Endodermal cell (in vitro differentiated cells): Measurements from ENCODE around the gene DPP6. TPM values are rescaled to one million over a fixed set of nuclear protein-coding genes. Genes with fewer than 3 reads are reported as not detected.

Source experiments
- DNase-seq: peaks from one replicate; pipeline ENCODE4 v3.0.0-alpha.2; 2017
- H3K27ac ChIP-seq: 2 replicates; pipeline ENCODE4 v1.5.1; 2013; ENCODE audit warnings: mild to moderate bottlenecking, low read depth, low read length, moderate library complexity
- H3K27me3 ChIP-seq: 2 replicates; pipeline ENCODE4 v1.6.1; 2013; ENCODE audit warnings: mild to moderate bottlenecking, low read length, moderate library complexity; ENCODE audit not compliant: insufficient read depth, control insufficient read depth, poor library complexity, severe bottlenecking
- H3K36me3 ChIP-seq: 2 replicates; pipeline ENCODE4 v1.7.0; 2013; ENCODE audit warnings: mild to moderate bottlenecking, low read length, moderate library complexity; ENCODE audit not compliant: control insufficient read depth, insufficient read depth
- H3K4me1 ChIP-seq: one replicate; pipeline ENCODE4 v1.7.0; 2013; ENCODE audit warnings: low read length; ENCODE audit not compliant: control insufficient read depth, insufficient read depth
- H3K4me3 ChIP-seq: 2 replicates; pipeline ENCODE4 v1.5.1; 2013; ENCODE audit warnings: mild to moderate bottlenecking, low read length, moderate library complexity
- H3K9ac ChIP-seq: 2 replicates; pipeline ENCODE4 v1.6.1; 2013; ENCODE audit warnings: mild to moderate bottlenecking, low read length, moderate library complexity; ENCODE audit not compliant: poor library complexity, severe bottlenecking; ENCODE audit errors: extremely low read depth
- H3K9me3 ChIP-seq: 2 replicates; pipeline ENCODE4 v1.6.1; 2013; ENCODE audit warnings: mild to moderate bottlenecking, low read length, moderate library complexity; ENCODE audit not compliant: control insufficient read depth
- H3K27ac Mint-ChIP-seq: 2 replicates; pipeline ENCODE4 v1.8.0; 2020; ENCODE audit warnings: mixed read lengths
- H3K27me3 Mint-ChIP-seq: 2 replicates; pipeline ENCODE4 v1.8.0; 2021; ENCODE audit warnings: mild to moderate bottlenecking, mixed read lengths; ENCODE audit not compliant: insufficient read depth
- H3K36me3 Mint-ChIP-seq: 2 replicates; pipeline ENCODE4 v1.8.0; 2020; ENCODE audit warnings: low read depth, mixed read lengths
- H3K4me1 Mint-ChIP-seq: 2 replicates; pipeline ENCODE4 v1.8.0; 2020; ENCODE audit warnings: mixed read lengths
- H3K4me3 Mint-ChIP-seq: 2 replicates; pipeline ENCODE4 v1.8.0; 2020; ENCODE audit warnings: mild to moderate bottlenecking, moderate library complexity, mixed read lengths
- H3K9me3 Mint-ChIP-seq: 2 replicates; pipeline ENCODE4 v1.8.0; 2020; ENCODE audit warnings: mild to moderate bottlenecking, mixed read lengths
- WGBS, 2 experiments: methylation state at CpG; one replicate each; pipeline versions ENCODE4 v1.1.5 to v1.1.7; 2013; ENCODE audit warnings: missing lambda C conversion rate in 2 of 2, mixed read lengths in 1 of 2; ENCODE audit not compliant: insufficient coverage in 1 of 2, insufficient read length in 1 of 2; 5-methylcytosine and 5-hydroxymethylcytosine counted together
- total RNA-seq, 2 donors: library from RNA; stranded (reverse); fragmentation: NEBNext Ultra II Directional in 1 of 2; extraction: Animal tissue kit (Norgen Biotek cat#: 25700) in 1 of 2; gene quantifications; 2 replicates in 1 of 2; 3 replicates in 1 of 2; pipeline ENCODE4 v1.2.1, GENCODE V29; 2021
- TF ChIP-seq, protein P1 (sequence below): fragments of 200-600 bp; sonication (generic); conservative IDR thresholded peaks from 2 replicates; pipeline ENCODE4 v1.5.0; 2021; ENCODE audit warnings: antibody characterized with exemption, mild to moderate bottlenecking

DPP6 gene
- total RNA-seq, 2 donors from 2014 or later, result 1.7 to 3.0 TPM

DNA sequence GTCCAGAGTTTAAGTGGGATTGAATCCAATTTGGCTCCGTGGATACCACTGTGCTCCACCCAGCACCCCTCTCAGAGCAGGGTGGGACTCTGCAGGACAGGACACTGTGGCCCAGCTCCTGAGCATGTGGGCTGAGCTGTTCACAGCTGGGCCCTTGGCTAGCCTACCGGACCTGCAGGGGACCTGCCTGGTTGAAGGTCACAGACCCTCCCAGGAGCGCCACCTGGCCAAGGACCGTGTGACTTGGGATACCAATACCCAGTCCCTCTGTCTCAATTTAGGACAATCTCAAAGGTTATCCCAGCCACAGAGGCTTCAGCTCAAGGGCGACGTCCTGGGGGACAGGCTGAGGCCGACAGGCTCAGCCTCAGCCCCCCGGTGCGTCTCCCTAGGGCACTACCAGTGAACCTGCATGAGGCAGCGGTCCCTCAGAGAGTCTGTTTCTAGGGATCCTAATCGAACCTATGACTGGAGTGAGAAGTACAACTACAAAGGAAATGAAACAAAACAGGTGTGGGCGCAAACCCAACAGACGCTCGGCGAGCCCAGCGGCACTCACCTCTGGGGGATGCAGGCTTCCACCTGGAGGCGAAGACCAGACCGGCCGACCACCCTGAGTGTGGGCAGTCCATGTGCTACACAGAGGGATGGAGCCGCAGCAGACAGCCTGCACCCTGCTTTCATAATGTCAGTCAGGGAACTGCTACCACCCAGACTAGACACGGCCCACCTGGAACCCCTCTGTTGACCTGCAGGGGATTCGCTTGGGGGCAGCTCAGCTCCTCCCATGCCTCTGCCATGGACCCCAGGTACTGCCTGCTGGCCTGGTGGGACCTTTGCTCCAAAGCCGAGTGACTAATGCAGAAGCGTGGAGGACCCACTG lies 847.0 kb downstream of the DPP6 start:
- Mint-ChIP-seq H3K36me3 (no peaks in the 10 kb centered on the region), H3K9me3 (peaks cover 1% of the 10 kb centered on the region), H3K4me1 (peaks cover 13% of the 10 kb centered on the region), H3K27ac (no peak overlapping the region), H3K4me3 (no peak overlapping the region), H3K27me3 (no peaks in the 10 kb centered on the region)
- WGBS, 2 experiments, result 94 to 96% methylated on average over 19 to 24 of the region's 24 CpGs
- peaks cover 5% of the 10 kb centered on the region for H3K4me1 ChIP-seq
- DNase-seq, result no peak
- no peak overlapping the region for H3K9ac ChIP-seq
- TF ChIP-seq, protein P1, sequence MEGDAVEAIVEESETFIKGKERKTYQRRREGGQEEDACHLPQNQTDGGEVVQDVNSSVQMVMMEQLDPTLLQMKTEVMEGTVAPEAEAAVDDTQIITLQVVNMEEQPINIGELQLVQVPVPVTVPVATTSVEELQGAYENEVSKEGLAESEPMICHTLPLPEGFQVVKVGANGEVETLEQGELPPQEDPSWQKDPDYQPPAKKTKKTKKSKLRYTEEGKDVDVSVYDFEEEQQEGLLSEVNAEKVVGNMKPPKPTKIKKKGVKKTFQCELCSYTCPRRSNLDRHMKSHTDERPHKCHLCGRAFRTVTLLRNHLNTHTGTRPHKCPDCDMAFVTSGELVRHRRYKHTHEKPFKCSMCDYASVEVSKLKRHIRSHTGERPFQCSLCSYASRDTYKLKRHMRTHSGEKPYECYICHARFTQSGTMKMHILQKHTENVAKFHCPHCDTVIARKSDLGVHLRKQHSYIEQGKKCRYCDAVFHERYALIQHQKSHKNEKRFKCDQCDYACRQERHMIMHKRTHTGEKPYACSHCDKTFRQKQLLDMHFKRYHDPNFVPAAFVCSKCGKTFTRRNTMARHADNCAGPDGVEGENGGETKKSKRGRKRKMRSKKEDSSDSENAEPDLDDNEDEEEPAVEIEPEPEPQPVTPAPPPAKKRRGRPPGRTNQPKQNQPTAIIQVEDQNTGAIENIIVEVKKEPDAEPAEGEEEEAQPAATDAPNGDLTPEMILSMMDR, result no peak
- H3K4me3 ChIP-seq, result no peak overlapping the region
- no peaks in the 10 kb centered on the region for H3K9me3 ChIP-seq
- no peaks in the 10 kb centered on the region for H3K36me3 ChIP-seq
- no peak overlapping the region for H3K27ac ChIP-seq
- no peaks in the 10 kb centered on the region for H3K27me3 ChIP-seq

DNA sequence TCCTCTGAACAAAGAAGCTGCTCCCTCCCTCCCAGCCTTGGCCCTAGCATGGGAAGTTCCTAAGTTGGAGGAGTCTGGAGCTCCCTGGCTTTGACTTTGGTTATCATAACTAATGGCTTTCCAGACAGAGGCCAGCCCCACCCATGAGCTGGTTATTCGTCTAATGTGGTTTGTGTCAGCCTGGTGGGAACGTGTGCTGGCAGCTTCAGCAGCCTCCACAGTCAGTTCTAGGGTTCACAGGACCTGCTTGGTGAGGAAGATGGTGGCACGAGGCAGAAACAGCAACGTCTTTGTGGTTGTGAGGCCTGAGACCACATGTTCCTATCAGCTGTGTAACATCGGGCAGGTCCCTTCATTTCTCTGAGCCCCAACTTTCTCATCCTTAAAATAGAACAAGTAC lies 847.7 kb downstream of the DPP6 start:
- Histone ChIP-seq H3K9ac (no peak overlapping the region), H3K9me3 (no peaks in the 10 kb centered on the region), H3K27ac (no peak overlapping the region), H3K4me3 (no peak overlapping the region), H3K4me1 (peaks cover 5% of the 10 kb centered on the region), H3K36me3 (no peaks in the 10 kb centered on the region), H3K27me3 (no peaks in the 10 kb centered on the region)
- Mint-ChIP-seq H3K36me3 (no peaks in the 10 kb centered on the region), H3K4me3 (no peak overlapping the region), H3K27ac (no peak overlapping the region), H3K4me1 (peaks cover 13% of the 10 kb centered on the region), H3K27me3 (peaks cover 1% of the 10 kb centered on the region), H3K9me3 (peaks cover 7% of the 10 kb centered on the region)
- TF ChIP-seq, protein P1, result no peak
- WGBS, 2 experiments, result 88 to 93% methylated on average over 3 to 5 of the region's 5 CpGs
- DNase-seq, result no peak

DNA sequence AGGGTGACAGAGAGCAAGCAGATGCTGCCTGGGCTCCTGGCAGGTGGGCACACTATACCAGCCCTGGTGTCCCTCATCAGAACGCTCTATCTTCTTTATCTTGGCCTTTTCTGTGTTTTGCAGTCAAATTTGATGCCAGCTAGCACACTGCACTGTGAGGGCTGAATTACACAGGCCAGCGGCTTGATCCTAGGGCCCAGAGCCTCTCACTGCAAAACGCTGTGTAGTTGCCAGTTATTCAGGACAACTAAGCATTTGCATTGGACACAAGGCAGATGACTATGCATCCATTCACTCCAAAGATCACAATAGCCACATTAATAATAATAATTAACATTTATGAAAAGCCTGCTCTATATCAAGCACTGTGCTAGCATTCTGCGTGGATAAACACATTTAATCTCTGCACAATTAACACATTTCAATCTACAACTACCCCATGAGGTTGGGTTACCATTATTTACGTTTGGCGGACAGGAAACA lies 850.4 kb downstream of the DPP6 start:
- peaks cover 5% of the 10 kb centered on the region for H3K4me1 ChIP-seq
- no peaks in the 10 kb centered on the region for H3K36me3 Mint-ChIP-seq
- peaks cover 5% of the 10 kb centered on the region for H3K4me1 Mint-ChIP-seq
- 81 to 94% methylated on average over 5 to 6 of the region's 6 CpGs for WGBS, 2 experiments
- peaks cover 1% of the 10 kb centered on the region for H3K27me3 Mint-ChIP-seq
- H3K9me3 ChIP-seq, result peaks cover 5% of the 10 kb centered on the region
- no peak overlapping the region for H3K9ac ChIP-seq
- no peaks in the 10 kb centered on the region for H3K27me3 ChIP-seq
- H3K27ac Mint-ChIP-seq, result no peak overlapping the region
- TF ChIP-seq, protein P1, result no peak
- H3K36me3 ChIP-seq, result no peaks in the 10 kb centered on the region
- no peak for DNase-seq
- H3K27ac ChIP-seq, result peak overlapping the region; percentile 32
- H3K4me3 Mint-ChIP-seq, result no peak overlapping the region
- peaks cover 28% of the 10 kb centered on the region for H3K9me3 Mint-ChIP-seq
- no peak overlapping the region for H3K4me3 ChIP-seq
